Progenitor cell of endocrine pancreas (in vitro differentiated cells): ENCODE results near the gene TPCN2. TPM values are rescaled to one million over a fixed set of nuclear protein-coding genes. Genes with fewer than 3 reads are reported as not detected.
A peak's percentile ranks its signal among the peaks of the same experiment; 100 is the strongest.
"Not testable (repeated sequence)": the region's sequence is repeated elsewhere in the genome, so short reads cannot be mapped to it uniquely, and the experiment has no call there.

Source experiments
- DNase-seq: peaks from one replicate; pipeline ENCODE4 v3.0.0; 2021; ENCODE audit warnings: low spot score; ENCODE audit not compliant: unreplicated experiment
- H3K27ac Mint-ChIP-seq: 2 replicates; pipeline ENCODE4 v1.8.0; 2021; ENCODE audit warnings: mild to moderate bottlenecking, moderate library complexity, mixed read lengths
- H3K27me3 Mint-ChIP-seq: 2 replicates; pipeline ENCODE4 v1.8.0; 2021; ENCODE audit warnings: mixed read lengths
- H3K36me3 Mint-ChIP-seq: 2 replicates; pipeline ENCODE4 v1.8.0; 2022; ENCODE audit warnings: mixed read lengths; ENCODE audit not compliant: insufficient read depth
- H3K4me1 Mint-ChIP-seq: 2 replicates; pipeline ENCODE4 v1.8.0; 2021; ENCODE audit warnings: low read depth, mixed read lengths
- H3K4me3 Mint-ChIP-seq: 2 replicates; pipeline ENCODE4 v1.8.0; 2021; ENCODE audit warnings: low read depth, mild to moderate bottlenecking, moderate library complexity, mixed read lengths
- H3K9me3 Mint-ChIP-seq: 2 replicates; pipeline ENCODE4 v1.8.0; 2021; ENCODE audit warnings: low read depth, mixed read lengths
- CTCF ChIP-seq: fragments of 200-600 bp; sonication (generic); IDR thresholded peaks from one replicate; pipeline ENCODE4 v1.5.0; 2021; ENCODE audit warnings: antibody characterized with exemption, mild to moderate bottlenecking; ENCODE audit not compliant: unreplicated experiment
- total RNA-seq: library from RNA; stranded (reverse); gene quantifications from 2 replicates; pipeline ENCODE4 v1.2.1, GENCODE V29; 2021

TPCN2 gene
- total RNA-seq, 1 donor from 2014 or later = 19.7 TPM

GRCh38 chr11:69135420-69136363, 87.0 kb downstream of the TPCN2 start:
- Mint-ChIP-seq H3K4me1 (peaks cover 26% of the 10 kb centered on the region), H3K27ac (no peak overlapping the region), H3K36me3 (peaks cover 8% of the 10 kb centered on the region), H3K9me3 (peaks cover 13% of the 10 kb centered on the region), H3K27me3 (no peaks in the 10 kb centered on the region), H3K4me3 (no peak overlapping the region)
- DNase-seq = no peak
- TF ChIP-seq CTCF = no peak

- H3K4me1 Mint-ChIP-seq = peaks cover 26% of the 10 kb centered on the region
- H3K27me3 Mint-ChIP-seq = no peaks in the 10 kb centered on the region
- no peak overlapping the region for H3K4me3 Mint-ChIP-seq
- peaks cover 8% of the 10 kb centered on the region for H3K36me3 Mint-ChIP-seq
- DNase-seq = no peak
- TF ChIP-seq CTCF = no peak
- H3K9me3 Mint-ChIP-seq = peaks cover 13% of the 10 kb centered on the region
- no peak overlapping the region for H3K27ac Mint-ChIP-seq
Measured at GRCh38 chr11:69136471-69136870, 87.7 kb downstream of the TPCN2 start.

- peaks cover 13% of the 10 kb centered on the region for H3K9me3 Mint-ChIP-seq
- peaks cover 8% of the 10 kb centered on the region for H3K36me3 Mint-ChIP-seq
- peaks cover 27% of the 10 kb centered on the region for H3K4me1 Mint-ChIP-seq
- H3K27ac Mint-ChIP-seq = no peak overlapping the region
- no peak for TF ChIP-seq CTCF
- no peak for DNase-seq
- H3K27me3 Mint-ChIP-seq = no peaks in the 10 kb centered on the region
- H3K4me3 Mint-ChIP-seq = no peak overlapping the region
Measured at GRCh38 chr11:69137151-69137844, 88.6 kb downstream of the TPCN2 start.

- Mint-ChIP-seq H3K9me3 (peaks cover 10% of the 10 kb centered on the region), H3K27me3 (no peaks in the 10 kb centered on the region), H3K4me3 (no peak overlapping the region), H3K27ac (peak overlapping the region; percentile 57), H3K36me3 (peaks cover 8% of the 10 kb centered on the region), H3K4me1 (peaks cover 27% of the 10 kb centered on the region)
- TF ChIP-seq CTCF = no peak
- DNase-seq = no peak
Measured at GRCh38 chr11:69138265-69138664, 89.5 kb downstream of the TPCN2 start.

GRCh38 chr11:69140161-69140560, 91.4 kb downstream of the TPCN2 start:
- H3K9me3 Mint-ChIP-seq, H3K4me3 Mint-ChIP-seq, H3K27me3 Mint-ChIP-seq: not testable (repeated sequence)

More at GRCh38 chr11:69140161-69140560, 91.4 kb downstream of the TPCN2 start:
- peaks cover 19% of the 10 kb centered on the region for H3K4me1 Mint-ChIP-seq
- not testable (repeated sequence) for H3K36me3 Mint-ChIP-seq, H3K27ac Mint-ChIP-seq, DNase-seq
